ENCODE measurements around the gene FTCDNL1. TPM values are rescaled to one million over a fixed set of nuclear protein-coding genes. Genes with fewer than 3 reads are reported as not detected.

The FTCDNL1 gene
- total RNA-seq, 2 experiments from 2014 or later, result 1.9 to 2.0 TPM

GRCh38 chr2:199770716-199771115 lies 80.3 kb downstream of the FTCDNL1 start:
- intact Hi-C loops (cut with micrococcal nuclease), result no loop called here
- no peaks in the 10 kb centered on the region for H3K9me3 Mint-ChIP-seq
- DNase-seq (no peak), ATAC-seq (no peak)
- H3K27me3 Mint-ChIP-seq, result no peaks in the 10 kb centered on the region
- TF ChIP-seq CTCF (IDR thresholded peaks at IDR 0.05), result no peak
- H3K27ac Mint-ChIP-seq, result no peak overlapping the region
- H3K4me1 Mint-ChIP-seq (ENCODE audit: low read depth), result no peaks in the 10 kb centered on the region
- H3K4me3 Mint-ChIP-seq, result no peak overlapping the region
- no peaks in the 10 kb centered on the region for H3K36me3 Mint-ChIP-seq (ENCODE audit: low read depth)
- ChIA-PET CTCF (interaction anchor here (1.7 kb wide), 1 partner anchor 30 kb away, joined by 4 read pairs; no protein-coding TSS in a partner anchor), POLR2A (no interaction called here)

GRCh38 chr2:199765646-199766045 lies 85.3 kb downstream of the FTCDNL1 start:
- H3K27ac Mint-ChIP-seq, result no peak overlapping the region
- ChIA-PET CTCF (interaction anchor here (1.0 to 1.9 kb wide), 2 partner anchors 15 to 25 kb away, joined by 3 to 7 read pairs; no protein-coding TSS in a partner anchor), POLR2A (no interaction called here)
- TF ChIP-seq CTCF (IDR thresholded peaks at IDR 0.05), result no peak
- H3K27me3 Mint-ChIP-seq, result no peaks in the 10 kb centered on the region
- intact Hi-C loops (cut with micrococcal nuclease), result no loop called here
- H3K36me3 Mint-ChIP-seq (ENCODE audit: low read depth), result no peaks in the 10 kb centered on the region
- no peak for DNase-seq
- no peak overlapping the region for H3K4me3 Mint-ChIP-seq
- H3K4me1 Mint-ChIP-seq (ENCODE audit: low read depth), result no peaks in the 10 kb centered on the region
- no peak for ATAC-seq
- H3K9me3 Mint-ChIP-seq, result no peaks in the 10 kb centered on the region

GRCh38 chr2:199764273-199764800 lies 86.7 kb downstream of the FTCDNL1 start:
- Mint-ChIP-seq H3K4me3 (no peak overlapping the region), H3K27me3 (no peaks in the 10 kb centered on the region), H3K9me3 (no peaks in the 10 kb centered on the region), H3K36me3 (ENCODE audit: low read depth) (no peaks in the 10 kb centered on the region), H3K4me1 (ENCODE audit: low read depth) (no peaks in the 10 kb centered on the region), H3K27ac (no peak overlapping the region)
- POLR2A ChIA-PET, result no interaction called here
- CTCF ChIA-PET, result no interaction called here
- DNase-seq (no peak), ATAC-seq (no peak)
- TF ChIP-seq CTCF (IDR thresholded peaks at IDR 0.05), result no peak
- intact Hi-C loops (cut with micrococcal nuclease), result no loop called here

GRCh38 chr2:199762963-199763362 lies 88.0 kb downstream of the FTCDNL1 start:
- H3K36me3 Mint-ChIP-seq (ENCODE audit: low read depth), result no peaks in the 10 kb centered on the region
- DNase-seq (no peak), ATAC-seq (no peak)
- no peak for TF ChIP-seq CTCF (IDR thresholded peaks at IDR 0.05)
- CTCF ChIA-PET, result no interaction called here
- no peaks in the 10 kb centered on the region for H3K9me3 Mint-ChIP-seq
- H3K4me3 Mint-ChIP-seq, result no peak overlapping the region
- H3K27me3 Mint-ChIP-seq, result no peaks in the 10 kb centered on the region
- H3K4me1 Mint-ChIP-seq (ENCODE audit: low read depth), result no peaks in the 10 kb centered on the region
- POLR2A ChIA-PET, result no interaction called here
- no peak overlapping the region for H3K27ac Mint-ChIP-seq
- intact Hi-C loops (cut with micrococcal nuclease), result no loop called here

GRCh38 chr2:199760574-199760973 lies 90.4 kb downstream of the FTCDNL1 start:
- Mint-ChIP-seq H3K27me3 (peaks cover 5% of the 10 kb centered on the region), H3K9me3 (no peaks in the 10 kb centered on the region), H3K4me1 (ENCODE audit: low read depth) (no peaks in the 10 kb centered on the region), H3K36me3 (ENCODE audit: low read depth) (no peaks in the 10 kb centered on the region), H3K4me3 (no peak overlapping the region), H3K27ac (no peak overlapping the region)
- ATAC-seq (no peak), DNase-seq (no peak)
- POLR2A ChIA-PET, result interaction anchor here (0.7 kb wide), 1 partner anchor 214 kb away, joined by 3 read pairs; no protein-coding TSS in a partner anchor
- no peak for TF ChIP-seq CTCF (IDR thresholded peaks at IDR 0.05)
- CTCF ChIA-PET, result interaction anchor here (1.6 kb wide), 1 partner anchor 20 kb away, joined by 5 read pairs; no protein-coding TSS in a partner anchor
- intact Hi-C loops (cut with micrococcal nuclease), result no loop called here

All from activated CD8-positive, alpha-beta T cell treated with anti-CD3 and anti-CD28 coated beads for 36 hours (primary cell).